Stimulated activated CD4-positive, alpha-beta T cell treated with anti-CD3 and anti-CD28 coated beads, Interleukin-12 subunit alpha, Interleukin-12 subunit beta, amount 100 ng/mL, for 4 hours (primary cell): Measurements from ENCODE around the gene BCAT1.
"Not testable (repeated sequence)": the region's sequence is repeated elsewhere in the genome, so short reads cannot be mapped to it uniquely, and the experiment has no call there.

ENCODE experiments used
- DNase-seq: peaks from one replicate; pipeline ENCODE4 v3.0.0-alpha.2; 2020

The BCAT1 gene

GRCh38 chr12:24922090-24922489, 26.8 kb downstream of the BCAT1 start:
- DNase-seq, result no peak

- no peak for DNase-seq
Observed at GRCh38 chr12:24921251-24922038, 27.5 kb downstream of the BCAT1 start.

GRCh38 chr12:24920141-24920540, 28.8 kb downstream of the BCAT1 start:
- no peak for DNase-seq

DNA sequence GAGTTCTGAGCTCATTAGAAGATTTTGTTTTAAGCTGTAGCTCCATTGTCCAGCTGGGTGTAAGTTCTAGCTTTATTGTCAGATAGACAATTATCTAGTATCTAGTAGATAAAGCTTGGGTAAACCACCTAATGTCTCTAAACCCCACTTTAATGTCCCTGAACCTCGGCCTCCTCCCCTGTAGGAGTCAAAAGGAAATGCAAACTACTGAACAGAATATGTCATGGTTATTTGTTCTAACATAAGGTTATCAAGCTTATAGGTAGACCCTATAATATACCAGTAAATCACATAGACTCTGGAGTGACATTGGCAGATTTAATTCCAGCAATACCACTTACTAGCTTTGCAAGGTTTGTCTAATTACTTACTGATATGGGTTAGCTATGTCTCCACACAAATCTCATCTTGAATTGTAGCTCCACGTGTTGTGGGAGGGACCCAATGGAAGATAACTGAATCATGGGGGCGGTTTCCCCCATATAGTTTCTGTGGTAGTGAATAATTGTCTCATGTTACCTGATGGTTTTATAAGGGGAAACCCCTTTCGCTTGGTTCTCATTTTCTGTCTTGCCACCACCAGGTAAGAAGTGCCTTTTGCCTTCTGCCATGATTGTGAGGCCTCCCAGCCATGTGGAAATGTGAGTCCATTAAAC, 29.4 kb downstream of the BCAT1 start:
- peak; percentile 17 for DNase-seq

DNA sequence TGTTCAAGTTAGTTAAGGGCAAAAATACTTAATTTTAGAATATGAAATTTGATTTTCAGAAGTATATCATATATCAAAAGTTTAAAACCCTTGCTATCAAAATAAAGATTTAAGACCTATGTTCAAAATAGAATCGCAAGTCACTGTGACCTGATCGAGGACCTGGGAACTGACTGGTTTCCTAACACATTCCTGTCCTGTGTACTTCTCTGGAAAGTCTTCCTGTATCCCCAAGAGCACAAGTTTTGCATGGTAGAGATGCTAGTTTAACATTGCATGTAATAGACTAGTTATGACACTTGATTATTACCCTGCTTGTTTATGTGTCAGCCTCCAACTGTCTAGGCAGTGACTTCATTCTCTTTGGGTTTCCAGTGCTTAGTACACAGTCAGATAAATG, 30.3 kb downstream of the BCAT1 start:
- no peak for DNase-seq

DNA sequence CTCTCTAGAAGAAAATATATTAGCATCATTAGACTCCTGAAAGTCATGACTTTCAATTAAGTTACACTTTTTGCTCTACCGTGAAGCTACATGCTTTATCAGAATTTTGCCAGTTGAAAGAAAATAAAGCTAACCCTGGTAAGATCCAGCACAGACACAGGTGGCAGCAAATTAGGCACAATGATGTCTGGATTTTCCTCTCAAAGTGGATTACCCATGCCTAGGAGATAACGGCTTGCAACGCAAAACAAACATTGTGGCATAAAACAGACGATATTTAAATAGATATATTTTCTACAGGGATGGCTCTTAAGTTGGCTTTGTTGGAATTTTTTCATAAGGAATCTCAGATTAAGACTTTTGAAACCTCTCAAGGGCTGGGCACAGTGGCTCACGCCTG, 33.4 kb downstream of the BCAT1 start:
- no peak for DNase-seq

DNA sequence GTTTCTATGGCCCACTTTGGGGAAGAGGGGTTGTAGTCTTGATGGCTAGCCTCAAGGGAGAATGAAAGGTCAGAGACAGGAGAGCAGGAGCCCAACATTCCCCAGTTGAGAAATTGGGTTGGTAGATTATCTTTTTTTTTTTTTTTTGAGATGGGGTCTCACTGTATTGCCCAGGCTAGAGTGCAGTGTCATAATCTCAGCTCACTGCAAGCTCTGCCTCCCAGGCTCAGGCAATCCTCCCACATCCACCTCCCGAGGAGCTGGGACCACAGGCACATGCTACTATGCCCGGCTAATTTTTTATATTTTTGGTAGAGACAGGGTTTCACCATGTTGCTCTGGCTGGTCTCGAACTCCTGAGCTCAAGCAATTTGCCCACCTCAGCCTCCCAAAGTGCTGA, 34.9 kb downstream of the BCAT1 start:
- no peak for DNase-seq

GRCh38 chr12:24913130-24913529, 35.8 kb downstream of the BCAT1 start:
- DNase-seq, result no peak

GRCh38 chr12:24911271-24911791, 37.6 kb downstream of the BCAT1 start:
- DNase-seq, result no peak

GRCh38 chr12:24910192-24910591, 38.7 kb downstream of the BCAT1 start:
- not testable (repeated sequence) for DNase-seq

DNA sequence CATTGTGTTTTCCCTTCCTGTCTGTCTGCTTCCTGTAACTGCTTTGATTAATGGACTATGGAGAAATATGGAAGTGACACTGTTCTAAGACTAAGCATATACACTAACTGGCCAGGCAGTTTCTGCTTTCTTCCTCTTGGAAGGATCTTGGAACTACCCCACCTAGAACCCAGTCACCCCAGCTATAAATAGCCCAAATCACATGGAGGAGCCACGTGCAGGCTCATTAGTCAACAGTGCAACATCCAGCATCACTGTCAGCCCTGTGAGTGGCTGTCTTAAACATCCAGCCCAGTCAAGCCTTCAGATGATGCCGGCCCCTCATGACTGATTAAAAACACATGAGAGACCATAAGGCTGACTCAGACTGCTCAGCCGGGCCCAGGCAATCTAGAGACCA, 39.2 kb downstream of the BCAT1 start:
- no peak for DNase-seq

GRCh38 chr12:24907464-24907863, 41.4 kb downstream of the BCAT1 start:
- no peak for DNase-seq

DNA sequence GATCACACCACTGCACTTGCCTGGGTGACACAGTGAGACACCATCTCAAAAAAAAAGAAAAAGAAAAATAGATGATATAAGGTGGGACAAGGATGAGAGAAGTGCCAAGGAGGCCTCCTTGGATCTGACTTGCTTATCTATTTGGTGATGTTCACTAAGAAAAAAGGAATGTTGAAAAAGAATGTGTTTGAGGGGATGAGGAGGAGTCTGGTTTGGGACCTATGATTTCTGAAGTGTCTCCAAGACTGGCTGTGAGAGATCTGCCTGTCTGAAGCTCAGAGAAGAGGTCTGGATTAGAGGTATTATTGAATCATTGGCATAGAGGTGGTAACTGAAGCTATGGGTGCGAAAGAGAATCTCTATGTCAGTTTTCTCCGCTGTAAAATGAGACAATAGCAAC, 42.8 kb downstream of the BCAT1 start:
- DNase-seq, result no peak

DNA sequence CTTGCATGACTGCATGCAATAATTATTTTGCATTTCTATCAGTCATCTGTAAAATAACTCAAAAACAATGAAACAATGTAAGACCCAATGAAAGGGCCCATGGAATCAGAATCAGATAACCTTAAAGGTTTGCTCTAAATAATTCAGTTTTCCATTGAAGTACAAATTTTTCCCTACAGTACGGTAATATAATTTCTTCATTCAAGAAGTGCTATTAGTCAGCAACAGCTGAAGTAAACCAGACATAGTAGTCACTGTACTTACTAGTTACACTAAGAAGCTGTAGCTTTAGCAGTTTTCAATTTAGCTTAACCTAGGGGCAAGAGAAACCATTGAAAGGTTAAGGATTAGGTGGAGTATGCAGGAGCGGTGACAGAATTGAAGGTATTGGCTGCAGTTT, 43.5 kb downstream of the BCAT1 start:
- DNase-seq, result no peak

DNA sequence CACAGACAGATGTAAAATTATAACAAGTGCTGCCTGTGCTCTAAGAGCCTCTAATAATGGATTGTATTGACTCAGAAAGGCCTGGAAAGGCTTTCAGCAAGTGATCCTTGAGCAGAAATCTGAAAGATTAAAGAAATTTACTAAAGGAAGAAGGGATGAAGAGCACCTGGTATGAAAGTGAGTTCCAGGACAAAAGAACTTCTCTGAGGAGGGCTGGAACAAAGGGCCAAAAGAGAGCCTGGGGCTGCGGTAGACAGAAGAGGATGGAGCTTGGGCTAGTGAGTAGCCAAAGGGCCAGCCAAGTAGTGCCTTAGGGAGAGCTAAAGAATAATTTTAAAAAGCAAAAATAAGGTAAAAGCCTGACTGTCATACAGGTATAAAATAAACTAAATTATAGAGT, 44.0 kb downstream of the BCAT1 start:
- no peak for DNase-seq

- no peak for DNase-seq
Observed at GRCh38 chr12:24903329-24904088, 45.4 kb downstream of the BCAT1 start.

GRCh38 chr12:24902511-24903328, 46.2 kb downstream of the BCAT1 start:
- peak; percentile 9 for DNase-seq

DNA sequence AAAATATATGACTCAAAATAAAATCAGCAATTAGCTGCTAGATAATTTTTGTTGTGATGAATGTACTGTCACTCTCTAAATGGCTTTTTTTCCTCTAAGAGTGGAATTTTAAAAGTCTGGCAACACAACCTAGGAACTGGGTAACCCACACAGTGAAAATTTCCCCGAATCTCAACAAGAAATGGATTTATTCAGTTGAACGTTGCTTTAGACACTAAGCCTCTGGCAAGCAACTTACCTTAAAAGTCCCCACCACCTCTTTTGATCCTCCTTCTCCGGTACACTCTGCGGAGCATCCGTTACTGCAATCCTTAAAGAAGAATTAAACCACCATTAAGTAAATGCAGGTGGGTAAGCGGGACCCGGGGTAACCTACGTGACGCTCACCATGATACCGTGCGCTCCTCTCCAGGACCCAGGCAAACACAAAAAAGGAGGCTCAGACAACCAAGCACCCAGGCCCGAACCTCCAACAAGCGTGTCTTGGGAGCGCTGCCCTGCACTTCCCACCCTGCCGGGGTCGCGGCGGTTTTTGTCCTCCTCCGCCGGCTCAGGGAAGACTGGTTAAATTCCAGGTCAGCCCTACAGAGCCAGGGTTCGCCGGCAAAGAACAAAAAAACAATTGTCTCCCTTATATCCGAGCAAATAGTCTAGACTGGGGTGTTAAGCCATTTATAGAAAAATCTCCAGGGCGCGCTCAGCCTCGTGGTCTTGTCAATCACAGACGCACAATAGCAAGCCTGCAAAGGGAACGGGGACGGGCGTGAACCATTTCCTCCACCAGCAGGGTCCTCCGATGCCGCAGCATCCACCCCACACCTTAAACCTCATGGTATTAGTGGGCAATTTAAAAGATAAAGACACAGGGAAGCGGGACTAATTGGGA, 47.1 kb downstream of the BCAT1 start:
- no peak for DNase-seq

- DNase-seq, result no peak
Observed at GRCh38 chr12:24900196-24900595, 48.7 kb downstream of the BCAT1 start.

GRCh38 chr12:24899503-24900075, 49.3 kb downstream of the BCAT1 start:
- DNase-seq, result no peak

- no peak for DNase-seq
Observed at GRCh38 chr12:24898606-24899005, 50.3 kb downstream of the BCAT1 start.
